GM12865 (cell line): ENCODE measurements around the gene CAPZA2.

Experiments
- DNase-seq: peaks from one replicate; pipeline ENCODE4 v3.0.0; 2010; ENCODE audit warnings: low read depth
- H3K4me3 ChIP-seq: 2 replicates; pipeline ENCODE4 v1.5.1; 2011; ENCODE audit warnings: mild to moderate bottlenecking, low read depth, low read length, control low read depth
- TF ChIP-seq, protein P1 (sequence below): IDR thresholded peaks from 2 replicates; pipeline ENCODE4 v1.5.1; 2011; ENCODE audit warnings: low read length, control low read depth, low read depth, inconsistent platforms; ENCODE audit not compliant: insufficient read depth; ENCODE audit errors: missing control alignments

CAPZA2 gene

DNA sequence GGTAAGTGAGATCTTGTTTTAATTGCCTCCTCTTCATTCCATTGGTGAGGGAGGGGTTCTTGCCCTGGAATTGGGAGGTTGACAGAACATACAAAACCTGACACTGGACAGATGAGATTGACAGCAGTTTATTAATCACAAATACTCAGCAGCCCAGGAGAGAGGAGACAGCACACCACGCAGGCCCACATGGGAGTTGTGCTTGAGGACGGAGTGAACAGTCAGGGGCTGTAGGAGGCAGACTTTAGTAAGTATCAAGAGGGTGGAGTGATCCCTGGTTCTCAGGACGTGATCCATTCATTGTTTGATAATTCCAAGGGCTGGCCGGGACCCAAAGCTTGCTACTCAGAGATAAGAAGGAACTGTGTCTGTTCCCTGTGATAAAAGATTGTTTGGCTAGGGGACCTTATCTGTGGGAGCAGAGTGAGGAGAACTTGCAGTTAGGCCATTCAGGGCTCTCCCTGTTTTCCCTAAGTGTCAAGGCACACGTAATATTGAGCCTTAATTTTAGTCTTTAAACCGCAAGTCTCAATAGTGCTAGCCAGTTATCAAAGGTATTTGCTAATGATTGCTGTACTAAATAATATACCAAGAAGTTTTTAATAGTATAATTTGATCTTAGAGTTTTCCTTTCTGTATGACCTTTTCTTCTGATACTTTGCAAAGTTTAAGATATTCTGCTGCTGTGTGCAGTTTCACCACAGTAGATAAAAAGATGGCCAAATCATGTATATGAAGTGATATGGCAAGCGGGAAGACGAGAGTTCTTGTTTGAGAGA, 14.5 kb downstream of the CAPZA2 start:
- no peak for DNase-seq
- TF ChIP-seq, protein P1, sequence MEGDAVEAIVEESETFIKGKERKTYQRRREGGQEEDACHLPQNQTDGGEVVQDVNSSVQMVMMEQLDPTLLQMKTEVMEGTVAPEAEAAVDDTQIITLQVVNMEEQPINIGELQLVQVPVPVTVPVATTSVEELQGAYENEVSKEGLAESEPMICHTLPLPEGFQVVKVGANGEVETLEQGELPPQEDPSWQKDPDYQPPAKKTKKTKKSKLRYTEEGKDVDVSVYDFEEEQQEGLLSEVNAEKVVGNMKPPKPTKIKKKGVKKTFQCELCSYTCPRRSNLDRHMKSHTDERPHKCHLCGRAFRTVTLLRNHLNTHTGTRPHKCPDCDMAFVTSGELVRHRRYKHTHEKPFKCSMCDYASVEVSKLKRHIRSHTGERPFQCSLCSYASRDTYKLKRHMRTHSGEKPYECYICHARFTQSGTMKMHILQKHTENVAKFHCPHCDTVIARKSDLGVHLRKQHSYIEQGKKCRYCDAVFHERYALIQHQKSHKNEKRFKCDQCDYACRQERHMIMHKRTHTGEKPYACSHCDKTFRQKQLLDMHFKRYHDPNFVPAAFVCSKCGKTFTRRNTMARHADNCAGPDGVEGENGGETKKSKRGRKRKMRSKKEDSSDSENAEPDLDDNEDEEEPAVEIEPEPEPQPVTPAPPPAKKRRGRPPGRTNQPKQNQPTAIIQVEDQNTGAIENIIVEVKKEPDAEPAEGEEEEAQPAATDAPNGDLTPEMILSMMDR, result no peak

DNA sequence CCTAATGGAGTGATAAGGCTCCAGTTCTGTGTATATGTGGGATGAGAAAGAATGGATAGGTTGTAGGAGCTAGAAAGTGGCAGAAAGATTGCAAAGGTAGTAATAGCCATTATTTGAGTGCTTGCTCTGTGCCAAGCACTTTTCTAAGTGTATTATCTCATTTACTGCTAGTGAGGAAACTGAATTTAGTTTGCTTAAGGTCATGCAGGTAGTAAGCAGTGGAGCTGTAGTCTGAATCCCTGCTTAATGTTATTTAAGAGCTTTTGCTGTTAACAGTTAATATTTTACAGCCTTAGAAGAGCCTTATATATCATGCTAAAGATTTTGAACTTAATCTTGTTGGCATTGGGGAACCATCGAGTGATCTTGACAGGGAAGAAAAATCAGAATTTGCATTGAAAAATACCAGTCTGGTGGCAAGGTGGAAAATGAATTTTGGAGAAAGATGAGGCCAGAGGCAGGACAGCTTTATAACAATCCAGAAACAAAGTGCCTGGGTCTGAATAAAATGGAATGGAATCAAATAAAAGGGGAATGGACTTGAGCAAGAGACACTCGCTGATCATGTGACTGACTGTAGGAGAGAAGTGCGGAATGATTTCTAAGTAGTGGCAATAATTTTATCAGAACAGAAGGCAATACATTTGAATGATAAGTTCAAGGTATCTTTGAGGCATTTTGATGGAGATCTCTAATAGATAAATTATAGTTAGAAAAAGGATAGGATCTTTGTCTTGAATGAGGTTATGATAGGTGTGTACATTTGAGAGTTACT, 15.2 kb downstream of the CAPZA2 start:
- TF ChIP-seq, protein P1, result no peak
- no peak for DNase-seq
- H3K4me3 ChIP-seq, result no peak overlapping the region

More for the DNA sequence above, 14.5 kb downstream of the CAPZA2 start:
- H3K4me3 ChIP-seq, result no peak overlapping the region

DNA sequence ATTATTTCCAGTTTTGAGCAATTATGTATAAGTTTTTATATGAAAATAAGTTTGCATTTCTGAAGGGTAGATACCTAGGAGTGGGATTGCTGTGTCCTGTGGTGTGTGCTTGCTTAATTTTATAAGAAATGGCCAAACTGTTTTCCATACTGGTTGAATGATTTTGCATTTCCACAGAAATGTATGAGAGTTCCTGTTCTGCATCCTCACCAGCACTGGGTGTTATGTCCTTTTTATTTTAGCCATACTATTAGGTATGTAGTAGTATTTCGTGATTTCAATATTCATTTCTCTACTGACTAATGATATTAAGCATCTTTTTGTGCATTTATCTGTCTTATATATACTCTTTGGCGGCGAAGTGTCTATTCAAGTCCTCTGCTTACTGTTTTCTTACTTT, 22.3 kb downstream of the CAPZA2 start:
- DNase-seq, result no peak
- H3K4me3 ChIP-seq, result no peak overlapping the region

DNA sequence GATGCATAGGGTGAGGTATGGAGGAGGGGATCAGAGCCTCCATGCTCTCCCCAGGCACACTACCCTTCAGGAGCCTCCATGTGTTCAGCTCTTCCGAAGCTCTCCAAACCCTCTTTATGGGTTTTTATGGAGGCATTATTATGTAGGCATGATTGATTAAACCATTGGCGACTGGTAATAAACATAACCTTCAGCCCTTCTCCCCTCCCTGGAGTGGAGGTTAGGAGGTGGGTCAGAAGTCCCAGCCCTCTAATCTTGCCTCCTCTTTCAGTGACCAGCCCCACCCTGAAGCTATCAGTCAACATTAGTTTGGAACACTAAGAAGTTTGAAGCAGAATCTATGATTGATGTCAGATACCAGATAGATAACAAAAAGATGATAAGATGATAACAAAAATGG, 23.3 kb downstream of the CAPZA2 start:
- no peak overlapping the region for H3K4me3 ChIP-seq
- no peak for DNase-seq
- TF ChIP-seq, protein P1, result no peak

More for the DNA sequence above, 22.3 kb downstream of the CAPZA2 start:
- TF ChIP-seq, protein P1, result no peak

DNA sequence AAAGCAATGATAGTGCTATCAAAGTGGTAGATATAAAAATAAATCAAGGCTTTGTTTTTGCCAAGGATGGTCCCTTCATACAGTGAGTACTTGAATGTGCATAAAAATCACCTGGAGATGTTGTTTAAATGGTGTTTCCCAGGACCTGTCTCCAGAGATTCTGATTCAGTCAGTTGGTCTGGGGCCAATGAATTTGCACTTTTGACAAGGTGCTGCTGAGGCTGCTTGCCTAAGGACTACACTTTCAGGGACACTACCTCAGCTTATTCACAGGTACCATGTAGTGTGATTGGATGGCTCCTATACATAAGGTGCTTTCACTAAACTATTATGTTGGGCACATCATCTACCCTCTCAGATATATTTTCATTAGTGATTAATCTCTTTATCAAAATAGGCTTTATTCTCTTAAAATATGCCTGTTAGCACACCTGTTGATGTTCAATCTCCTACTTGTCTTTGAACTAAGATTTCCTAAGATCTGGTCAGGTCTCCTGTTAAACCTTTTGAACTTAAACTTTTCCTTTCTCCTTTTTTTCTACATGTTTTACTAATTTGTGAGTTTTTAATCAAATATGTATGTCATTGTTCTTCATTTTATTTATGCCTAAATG, 24.3 kb downstream of the CAPZA2 start:
- H3K4me3 ChIP-seq, result no peak overlapping the region
- TF ChIP-seq, protein P1, result no peak
- DNase-seq, result no peak

DNA sequence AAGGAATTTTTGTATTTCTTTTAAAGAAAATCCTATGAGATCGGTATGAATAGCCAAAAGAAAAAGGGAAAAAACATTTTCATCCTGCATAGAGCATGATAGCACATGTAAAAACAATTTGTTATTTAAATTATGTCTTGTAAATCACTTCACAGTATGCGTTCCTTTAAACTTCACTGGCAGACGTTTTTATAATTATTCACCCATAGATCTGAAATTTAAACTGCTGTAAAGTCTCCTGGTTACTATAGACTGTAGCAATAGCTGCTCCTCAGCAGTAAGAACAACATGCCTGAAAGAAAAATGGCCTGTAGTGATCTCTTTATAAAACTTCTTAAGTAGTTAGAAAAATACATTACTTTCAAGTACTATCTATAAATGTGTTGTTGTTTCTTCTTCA, 26.5 kb downstream of the CAPZA2 start:
- H3K4me3 ChIP-seq, result no peak overlapping the region
- no peak for DNase-seq
- TF ChIP-seq, protein P1, result no peak
